ENCODE results near the gene IGSF3.

GRCh38 chr1:116544588-116545358, 122.8 kb downstream of the IGSF3 start:
- TF ChIP-seq, protein P1, sequence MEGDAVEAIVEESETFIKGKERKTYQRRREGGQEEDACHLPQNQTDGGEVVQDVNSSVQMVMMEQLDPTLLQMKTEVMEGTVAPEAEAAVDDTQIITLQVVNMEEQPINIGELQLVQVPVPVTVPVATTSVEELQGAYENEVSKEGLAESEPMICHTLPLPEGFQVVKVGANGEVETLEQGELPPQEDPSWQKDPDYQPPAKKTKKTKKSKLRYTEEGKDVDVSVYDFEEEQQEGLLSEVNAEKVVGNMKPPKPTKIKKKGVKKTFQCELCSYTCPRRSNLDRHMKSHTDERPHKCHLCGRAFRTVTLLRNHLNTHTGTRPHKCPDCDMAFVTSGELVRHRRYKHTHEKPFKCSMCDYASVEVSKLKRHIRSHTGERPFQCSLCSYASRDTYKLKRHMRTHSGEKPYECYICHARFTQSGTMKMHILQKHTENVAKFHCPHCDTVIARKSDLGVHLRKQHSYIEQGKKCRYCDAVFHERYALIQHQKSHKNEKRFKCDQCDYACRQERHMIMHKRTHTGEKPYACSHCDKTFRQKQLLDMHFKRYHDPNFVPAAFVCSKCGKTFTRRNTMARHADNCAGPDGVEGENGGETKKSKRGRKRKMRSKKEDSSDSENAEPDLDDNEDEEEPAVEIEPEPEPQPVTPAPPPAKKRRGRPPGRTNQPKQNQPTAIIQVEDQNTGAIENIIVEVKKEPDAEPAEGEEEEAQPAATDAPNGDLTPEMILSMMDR (conservative IDR thresholded peaks at IDR 0.05): no peak
- no peak for TF ChIP-seq EZH2 (IDR thresholded peaks at IDR 0.05; ENCODE audit: low read depth)
